ENCODE data around the gene TMEM164.

The TMEM164 gene

DNA sequence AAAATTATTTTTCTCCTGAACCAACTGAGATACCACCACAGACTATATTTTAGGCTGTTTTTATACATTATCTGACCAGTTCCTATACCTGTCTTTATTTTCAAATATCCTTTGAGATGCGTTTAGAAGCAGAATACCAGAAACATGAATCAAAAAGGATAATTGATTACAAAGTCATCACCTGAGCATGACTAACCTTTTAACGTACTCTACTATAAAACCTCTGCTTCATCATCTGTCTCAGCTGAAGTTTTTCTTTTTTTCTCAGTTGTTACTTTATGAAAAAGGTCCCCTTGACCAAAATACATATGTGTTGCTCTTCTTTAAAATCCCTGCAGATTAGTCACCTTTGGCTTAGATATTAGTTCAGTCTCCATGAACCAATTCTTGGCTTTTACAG, 205.2 kb downstream of the TMEM164 start:
- no peak for DNase-seq

- DNase-seq, result no peak
These were observed 207.7 kb downstream of the TMEM164 start for GRCh38 chrX:110210417-110211139.

GRCh38 chrX:110211340-110211739, 208.4 kb downstream of the TMEM164 start:
- DNase-seq, result no peak

DNA sequence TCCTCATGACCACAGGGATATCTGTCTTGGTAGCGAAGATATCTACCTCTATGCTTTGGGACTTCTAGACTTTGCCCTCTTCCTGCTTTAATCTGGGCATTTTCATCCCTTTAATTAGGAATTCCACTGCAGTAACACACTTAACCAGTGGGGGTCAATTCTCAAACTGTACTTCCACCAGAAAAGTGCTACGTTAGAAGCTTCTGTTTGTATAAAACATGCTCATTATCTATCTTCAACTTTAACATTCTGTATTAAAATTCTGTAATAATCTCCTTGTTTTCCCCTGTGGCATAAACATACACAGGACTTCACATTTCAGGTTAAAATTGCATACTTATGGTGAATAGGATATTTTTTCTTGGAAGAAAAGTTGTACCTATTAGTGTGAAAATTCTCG, 209.4 kb downstream of the TMEM164 start:
- no peak for DNase-seq

- no peak for DNase-seq
These were observed 210.3 kb downstream of the TMEM164 start for GRCh38 chrX:110213183-110213582.

DNA sequence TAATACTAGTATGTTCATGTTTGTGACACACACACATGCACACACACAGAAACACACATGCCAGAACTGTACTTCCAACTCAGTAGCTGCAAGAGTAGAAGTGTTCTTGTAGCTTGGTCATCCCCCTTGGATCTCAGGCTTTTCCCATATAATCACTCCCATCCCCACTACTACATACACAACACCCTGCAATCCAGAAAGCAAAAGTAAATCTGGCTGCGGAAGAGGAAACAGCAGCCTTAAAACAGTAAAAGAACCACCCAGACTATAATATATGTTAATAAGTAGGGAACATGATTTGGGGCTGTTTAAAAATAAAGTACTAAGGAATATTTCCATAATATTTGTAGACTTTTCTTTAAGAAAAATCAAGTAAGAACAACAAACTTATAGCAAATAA, 211.8 kb downstream of the TMEM164 start:
- DNase-seq, result no peak

- DNase-seq, result no peak
These were observed 212.5 kb downstream of the TMEM164 start for GRCh38 chrX:110215411-110215810.

- DNase-seq, result no peak
These were observed 213.1 kb downstream of the TMEM164 start for GRCh38 chrX:110216027-110216426.

DNA sequence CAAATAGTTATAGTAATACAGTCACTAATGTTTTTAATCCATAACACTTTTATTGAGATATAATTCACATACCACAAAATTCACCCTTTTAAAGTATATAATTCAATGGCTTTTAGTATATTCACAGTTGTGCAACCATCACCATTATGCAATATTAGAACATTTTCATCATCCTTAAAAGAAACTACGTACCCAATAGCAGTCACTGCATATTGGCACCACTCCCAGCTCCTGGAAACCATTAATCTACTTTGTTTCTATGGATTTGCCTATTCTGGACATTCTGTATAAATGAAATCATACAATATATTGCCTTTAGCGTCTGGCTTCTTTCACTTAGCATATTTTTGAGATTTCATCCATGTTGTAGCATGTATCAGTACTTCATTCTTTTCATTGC, 215.7 kb downstream of the TMEM164 start:
- no peak for DNase-seq

GRCh38 chrX:110219920-110220319, 217.0 kb downstream of the TMEM164 start:
- no peak for DNase-seq

DNA sequence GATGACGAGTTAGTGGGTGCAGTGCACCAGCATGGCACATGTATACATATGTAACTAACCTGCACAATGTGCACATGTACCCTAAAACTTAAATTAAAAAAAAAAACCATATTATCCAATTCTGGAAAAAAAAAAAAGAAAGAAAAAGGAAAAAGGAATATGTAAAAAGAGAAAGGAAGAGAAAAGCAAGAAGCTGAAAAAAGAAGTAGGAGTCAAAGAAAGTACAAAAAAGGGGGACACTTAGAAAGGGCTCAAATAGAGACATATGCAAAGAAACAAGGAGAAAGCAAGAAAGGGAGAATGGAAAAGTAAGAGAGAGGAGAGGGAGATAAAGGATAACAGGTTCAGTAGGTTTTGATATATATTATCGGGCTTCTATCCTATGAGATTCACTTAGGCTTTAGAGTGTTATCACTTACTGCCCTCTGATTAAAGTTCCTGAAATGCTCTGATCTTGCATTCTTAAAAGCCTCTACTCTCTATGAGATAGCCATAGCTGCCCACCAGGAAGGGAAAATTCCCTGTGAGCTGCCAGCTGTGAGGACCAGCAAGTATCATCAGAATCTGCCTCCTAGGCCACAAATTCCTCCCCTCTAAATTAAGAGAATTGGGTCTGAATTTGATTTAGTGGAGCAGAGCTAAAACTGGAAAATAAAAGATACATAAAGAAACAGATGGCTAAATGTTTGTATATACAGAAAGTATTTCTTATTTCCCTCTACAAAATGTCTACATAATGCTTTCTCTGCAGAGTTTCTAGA, 219.8 kb downstream of the TMEM164 start:
- DNase-seq, result no peak

GRCh38 chrX:110224926-110225617, 222.2 kb downstream of the TMEM164 start:
- DNase-seq, result no peak

DNA sequence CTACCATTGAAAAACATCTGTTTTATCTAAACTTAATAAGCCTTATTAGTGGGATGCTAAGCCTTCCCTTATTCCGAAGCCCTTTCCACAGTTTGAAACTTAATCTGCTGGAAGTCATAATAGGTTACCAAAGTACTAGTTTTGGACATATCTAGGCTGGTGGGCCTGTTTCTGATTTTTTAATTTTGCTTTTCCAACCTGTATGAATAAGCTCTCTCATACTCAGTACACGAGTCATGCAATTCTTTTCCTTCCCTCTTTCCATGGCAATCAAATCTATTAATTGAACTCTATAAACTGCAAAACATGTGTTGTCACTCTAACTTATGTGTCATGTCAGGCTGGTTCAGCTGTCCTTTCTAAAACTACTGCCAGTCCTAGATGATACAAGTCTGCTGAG, 224.0 kb downstream of the TMEM164 start:
- DNase-seq, result no peak
